OCI-LY7 (cell line): ENCODE measurements around the gene PRR30. TPM values are rescaled to one million over a fixed set of nuclear protein-coding genes. Genes with fewer than 3 reads are reported as not detected.

Source experiments
- BruUV-seq: library from RNA; stranded (reverse); fragments of 400-500 nt; replicated peaks from 2 replicates; lab custom pipeline; 2021; lab: Mats Ljungman, UMichigan
- CTCF ChIA-PET: fragments of 300-600 bp; sonication (Branson Sonifier 250); formaldehyde crosslinking; loops from one replicate; lab custom pipeline; 2022; ENCODE audit warnings: antibody characterized with exemption; ENCODE audit not compliant: unreplicated experiment; lab: Charles Lee
- POLR2A ChIA-PET: fragments of 300-600 bp; sonication (Branson Sonifier 250); formaldehyde crosslinking; loops from one replicate; lab custom pipeline; 2022; ENCODE audit warnings: antibody characterized with exemption; lab: Charles Lee
- DNase-seq: peaks from one replicate; pipeline ENCODE4 v3.0.0-alpha.2; 2015; ENCODE audit warnings: low spot score
- H2AFZ ChIP-seq: fragments of 200-600 bp; sonication (generic), shearing (Covaris generic); 2 replicates; pipeline ENCODE4 v1.6.1; 2014; ENCODE audit warnings: mild to moderate bottlenecking, antibody characterized with exemption, low read length, moderate library complexity
- H3K27ac ChIP-seq: fragments of 200-600 bp; sonication (generic); 2 replicates; pipeline ENCODE4 v1.5.1; 2014; ENCODE audit warnings: mixed run types, low read depth, mild to moderate bottlenecking, moderate library complexity, low read length, inconsistent platforms; ENCODE audit not compliant: poor library complexity, severe bottlenecking
- H3K36me3 ChIP-seq: fragments of 200-600 bp; sonication (generic); 2 replicates; pipeline ENCODE4 v1.6.1; 2014; ENCODE audit warnings: mild to moderate bottlenecking, antibody characterized with exemption, low read length, moderate library complexity, mixed read lengths; ENCODE audit not compliant: insufficient read depth
- H3K4me1 ChIP-seq: fragments of 200-600 bp; sonication (generic); 2 replicates; pipeline ENCODE4 v1.5.1; 2014; ENCODE audit warnings: mild to moderate bottlenecking, low read length; ENCODE audit not compliant: insufficient read depth, poor library complexity, severe bottlenecking
- H3K4me2 ChIP-seq: fragments of 200-600 bp; sonication (generic); 2 replicates; pipeline ENCODE4 v1.6.1; 2014; ENCODE audit warnings: mild to moderate bottlenecking, low read length
- H3K4me3 ChIP-seq: fragments of 200-600 bp; sonication (generic); 2 replicates; pipeline ENCODE4 v1.5.1; 2014; ENCODE audit warnings: mild to moderate bottlenecking, low read depth, low read length; ENCODE audit not compliant: poor library complexity, severe bottlenecking
- H3K79me2 ChIP-seq: fragments of 200-600 bp; sonication (generic); 2 replicates; pipeline ENCODE4 v1.6.1; 2016; ENCODE audit warnings: low read depth, mild to moderate bottlenecking, low read length, moderate library complexity, mixed read lengths; ENCODE audit not compliant: insufficient read depth
- H3K9me2 ChIP-seq: fragments of 200-600 bp; sonication (generic); 2 replicates; pipeline ENCODE4 v1.6.1; 2016; ENCODE audit warnings: mild to moderate bottlenecking, low read length, mixed read lengths; ENCODE audit not compliant: insufficient read depth
- H3K9me3 ChIP-seq: fragments of 200-600 bp; sonication (generic); 2 replicates; pipeline ENCODE4 v1.6.1; 2014; ENCODE audit warnings: mild to moderate bottlenecking, mixed run types, low read length, mixed read lengths
- H4K20me1 ChIP-seq: fragments of 200-600 bp; sonication (generic); 2 replicates; pipeline ENCODE4 v1.6.1; 2014; ENCODE audit warnings: mild to moderate bottlenecking, antibody characterized with exemption, low read length, moderate library complexity, mixed read lengths; ENCODE audit not compliant: insufficient read depth
- EZH2phosphoT487 ChIP-seq: fragments of 200-600 bp; sonication (generic); IDR thresholded peaks from 2 replicates; pipeline ENCODE4 v1.6.1; 2018; ENCODE audit warnings: low read depth, borderline replicate concordance, mild to moderate bottlenecking, mixed run types, antibody characterized with exemption, low read length, moderate library complexity, mixed read lengths
- intact Hi-C: fragments of 100-400 bp; cut with micrococcal nuclease; formaldehyde crosslinking; loops from one replicate; pipeline ENCODE4 v1.10.0; 2022; ENCODE audit not compliant: unreplicated experiment
- total RNA-seq, 2 experiments: library from RNA; depleted of rRNA in 1 of 2; stranded (reverse); fragments of >200 nt in 1 of 2; shearing (Covaris generic) in 1 of 2; gene quantifications; 2 replicates each; pipeline ENCODE4 v1.2.3, GENCODE V29; 2014 to 2022
- TF ChIP-seq, protein P1 (sequence below): fragments of 200-600 bp; sonication (generic); conservative IDR thresholded peaks from 2 replicates; pipeline ENCODE4 v1.5.1; 2014; ENCODE audit warnings: mild to moderate bottlenecking, antibody characterized with exemption, low read length, moderate library complexity, mixed read lengths

PRR30 gene
- total RNA-seq, 2 experiments from 2014 or later, result not detected

DNA sequence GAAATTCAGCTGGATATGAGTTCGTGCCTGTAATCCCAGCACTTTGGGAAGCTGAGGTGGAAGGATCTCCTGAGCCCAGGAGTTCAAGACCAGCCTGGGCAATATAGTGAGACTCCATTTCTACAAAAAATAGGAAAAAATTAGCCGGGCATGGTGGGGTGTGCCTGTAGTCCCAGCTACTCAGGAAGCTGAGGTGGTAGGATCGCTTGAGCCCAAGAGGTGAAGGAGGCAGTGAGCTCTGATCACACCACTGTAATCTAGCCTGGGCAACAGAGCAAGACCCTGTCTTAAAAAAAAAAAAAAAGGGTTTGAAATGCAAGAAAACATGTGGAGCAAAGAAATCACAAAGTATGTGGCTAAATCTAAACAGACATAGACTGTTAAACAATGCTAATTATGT lies 30.1 kb downstream of the PRR30 start:
- BruUV-seq, result no TSS peak
- POLR2A ChIA-PET, result interaction anchor here (0.6 to 0.7 kb wide), 3 partner anchors 12 to 519 kb away, joined by 3 to 4 read pairs (median 3); no protein-coding TSS in a partner anchor
- H2AFZ ChIP-seq, result no peak overlapping the region
- H3K27ac ChIP-seq, result no peak overlapping the region
- no peak overlapping the region for H3K4me2 ChIP-seq
- CTCF ChIA-PET, result interaction anchor here (1.4 kb wide), 1 partner anchor 25 kb away, joined by 3 read pairs; no protein-coding TSS in a partner anchor
- H3K36me3 ChIP-seq, result no peaks in the 10 kb centered on the region
- no peak overlapping the region for H3K4me3 ChIP-seq
- H4K20me1 ChIP-seq, result no peaks in the 10 kb centered on the region
- no peaks in the 10 kb centered on the region for H3K9me3 ChIP-seq
- no peaks in the 10 kb centered on the region for H3K79me2 ChIP-seq
- H3K4me1 ChIP-seq, result peaks cover 10% of the 10 kb centered on the region
- intact Hi-C loops, result no loop called here
- DNase-seq, result no peak
- H3K9me2 ChIP-seq, result no peaks in the 10 kb centered on the region
- TF ChIP-seq, protein P1, sequence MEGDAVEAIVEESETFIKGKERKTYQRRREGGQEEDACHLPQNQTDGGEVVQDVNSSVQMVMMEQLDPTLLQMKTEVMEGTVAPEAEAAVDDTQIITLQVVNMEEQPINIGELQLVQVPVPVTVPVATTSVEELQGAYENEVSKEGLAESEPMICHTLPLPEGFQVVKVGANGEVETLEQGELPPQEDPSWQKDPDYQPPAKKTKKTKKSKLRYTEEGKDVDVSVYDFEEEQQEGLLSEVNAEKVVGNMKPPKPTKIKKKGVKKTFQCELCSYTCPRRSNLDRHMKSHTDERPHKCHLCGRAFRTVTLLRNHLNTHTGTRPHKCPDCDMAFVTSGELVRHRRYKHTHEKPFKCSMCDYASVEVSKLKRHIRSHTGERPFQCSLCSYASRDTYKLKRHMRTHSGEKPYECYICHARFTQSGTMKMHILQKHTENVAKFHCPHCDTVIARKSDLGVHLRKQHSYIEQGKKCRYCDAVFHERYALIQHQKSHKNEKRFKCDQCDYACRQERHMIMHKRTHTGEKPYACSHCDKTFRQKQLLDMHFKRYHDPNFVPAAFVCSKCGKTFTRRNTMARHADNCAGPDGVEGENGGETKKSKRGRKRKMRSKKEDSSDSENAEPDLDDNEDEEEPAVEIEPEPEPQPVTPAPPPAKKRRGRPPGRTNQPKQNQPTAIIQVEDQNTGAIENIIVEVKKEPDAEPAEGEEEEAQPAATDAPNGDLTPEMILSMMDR, result no peak
- no peak for TF ChIP-seq EZH2phosphoT487

DNA sequence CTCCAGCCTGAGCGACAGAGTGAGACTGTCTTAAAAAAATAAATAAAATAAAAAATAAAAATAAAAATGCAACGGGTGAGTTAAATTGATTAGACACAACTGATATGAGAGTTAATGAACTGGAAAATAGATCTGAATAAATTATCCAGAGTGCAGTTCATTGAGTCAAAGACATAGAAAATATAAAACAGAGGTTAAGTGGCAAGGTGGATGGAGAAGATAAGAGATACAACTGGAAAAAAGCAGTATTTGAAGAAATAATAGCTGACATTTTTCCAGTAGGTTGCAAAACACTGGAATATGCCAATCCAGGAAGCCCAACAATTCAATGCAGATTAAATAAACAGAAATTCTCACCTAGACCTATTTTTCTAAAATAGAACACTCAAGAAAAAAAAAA lies 31.0 kb downstream of the PRR30 start:
- ChIA-PET POLR2A (interaction anchor here (0.7 to 1.2 kb wide), 2 partner anchors 24 to 266 kb away, joined by 4 to 5 read pairs; no protein-coding TSS in a partner anchor), CTCF (interaction anchor here (1.4 kb wide), 1 partner anchor 26 kb away, joined by 3 read pairs; no protein-coding TSS in a partner anchor)
- Histone ChIP-seq H2AFZ (no peak overlapping the region), H3K9me3 (no peaks in the 10 kb centered on the region), H3K4me1 (peaks cover 10% of the 10 kb centered on the region), H4K20me1 (no peaks in the 10 kb centered on the region), H3K27ac (no peak overlapping the region), H3K4me2 (no peak overlapping the region), H3K4me3 (no peak overlapping the region), H3K79me2 (no peaks in the 10 kb centered on the region), H3K36me3 (no peaks in the 10 kb centered on the region), H3K9me2 (no peaks in the 10 kb centered on the region)
- no TSS peak for BruUV-seq
- TF ChIP-seq EZH2phosphoT487, result no peak
- TF ChIP-seq, protein P1, result no peak
- DNase-seq, result no peak
- intact Hi-C loops, result no loop called here

DNA sequence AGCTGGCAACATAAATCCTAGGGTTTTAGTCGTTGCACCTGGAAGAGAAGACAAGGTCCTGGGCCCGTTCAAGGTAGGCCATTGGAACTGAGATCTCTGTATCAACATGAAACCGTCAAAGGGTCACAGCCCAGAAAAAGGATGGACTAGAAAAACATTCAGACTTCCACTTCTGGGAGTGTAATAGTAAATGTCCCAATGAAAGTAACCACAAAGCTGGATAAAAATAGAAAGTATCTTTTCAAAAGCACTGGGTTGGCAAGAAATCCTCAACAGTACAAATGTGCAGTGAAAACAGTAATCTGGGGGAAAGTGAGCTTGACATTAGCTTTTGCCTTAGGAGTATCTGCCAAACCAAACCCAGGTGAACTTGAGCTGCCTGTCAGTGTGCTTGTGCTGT lies 33.2 kb downstream of the PRR30 start:
- TF ChIP-seq EZH2phosphoT487, result no peak
- TF ChIP-seq, protein P1, result no peak
- Histone ChIP-seq H3K79me2 (no peaks in the 10 kb centered on the region), H3K9me3 (no peaks in the 10 kb centered on the region), H2AFZ (no peak overlapping the region), H3K9me2 (no peaks in the 10 kb centered on the region), H3K36me3 (no peaks in the 10 kb centered on the region), H3K27ac (no peak overlapping the region), H3K4me2 (no peak overlapping the region), H3K4me1 (peaks cover 10% of the 10 kb centered on the region), H3K4me3 (no peak overlapping the region), H4K20me1 (no peaks in the 10 kb centered on the region)
- BruUV-seq, result no TSS peak
- no peak for DNase-seq
- ChIA-PET CTCF (no interaction called here), POLR2A (interaction anchor here (1.3 to 1.5 kb wide), 3 partner anchors 9 to 79 kb away, joined by 3 to 6 read pairs (median 4); no protein-coding TSS in a partner anchor)
- intact Hi-C loops, result no loop called here
